Thyroid gland (tissue), 4 donors: ENCODE results near the gene BUD23. TPM values are rescaled to one million over a fixed set of nuclear protein-coding genes. Genes with fewer than 3 reads are reported as not detected.

Source experiments
- DNase-seq, 2 donors: peaks; one replicate each; pipeline ENCODE4 v3.0.0-alpha.2; 2019
- H3K27ac ChIP-seq, 3 donors: fragments of 200-600 bp; sonication (generic); 1 replicate in 2 of 3; 2 replicates in 1 of 3; pipeline ENCODE4 v1.5.1; 2016 to 2019; ENCODE audit warnings: mild to moderate bottlenecking in 1 of 3, moderate library complexity in 1 of 3
- H3K27me3 ChIP-seq: fragments of 200-600 bp; sonication (generic); one replicate; pipeline ENCODE4 v1.5.1; 2019
- H3K36me3 ChIP-seq, 2 donors: fragments of 200-600 bp; sonication (generic); one replicate each; pipeline ENCODE4 v1.5.1; 2016 to 2019
- H3K4me1 ChIP-seq, 2 donors: fragments of 200-600 bp; sonication (generic); one replicate each; pipeline ENCODE4 v1.5.1; 2017 to 2019
- H3K4me3 ChIP-seq, 3 donors: fragments of 200-600 bp; sonication (generic); replicated peaks in 1 of 3; 1 replicate in 2 of 3; 2 replicates in 1 of 3; pipeline ENCODE4 v1.5.1; 2016; ENCODE audit warnings: mild to moderate bottlenecking in 1 of 3
- H3K9me3 ChIP-seq: fragments of 200-600 bp; sonication (generic); one replicate; pipeline ENCODE4 v1.5.1; 2017
- CTCF ChIP-seq, 6 experiments: fragments of 200-600 bp in 3 of 6; fragments of 450-650 bp in 3 of 6; sonication (generic) in 3 of 6; IDR thresholded peaks; one replicate each; pipeline ENCODE4 v1.5.1; 2016 to 2019; ENCODE audit warnings: antibody characterized with exemption in 6 of 6, mild to moderate bottlenecking in 2 of 6, inconsistent platforms in 1 of 6, moderate library complexity in 1 of 6
- POLR2A ChIP-seq, 2 donors: fragments of 450-650 bp; IDR thresholded peaks; one replicate each; pipeline ENCODE4 v1.6.1; 2017; ENCODE audit warnings: antibody characterized with exemption in 2 of 2, mild to moderate bottlenecking in 2 of 2, moderate library complexity in 1 of 2
- WGBS, 2 donors: methylation state at CpG; one replicate each; pipeline ENCODE4 v1.1.5; 2017; 5-methylcytosine and 5-hydroxymethylcytosine counted together
- intact Hi-C: fragments of 100-400 bp; cut with DNase I; formaldehyde crosslinking; loops from one replicate; pipeline ENCODE4 v1.15.1; 2023
- total RNA-seq, 4 donors: library from RNA; depleted of rRNA; stranded (reverse); fragments of >200 nt; gene quantifications; one replicate each; pipeline ENCODE4 v1.2.3, GENCODE V29; 2016

Gene BUD23
- total RNA-seq, 4 donors from 2014 or later: 58.3 to 78.0 (median 64.9) TPM

- Histone ChIP-seq H3K4me3 (no peak overlapping the region), H3K36me3 (peaks cover 0 to 11% of the 10 kb centered on the region in 2 donors), H3K27ac (no peak overlapping the region), H3K9me3 (no peaks in the 10 kb centered on the region), H3K27me3 (no peaks in the 10 kb centered on the region), H3K4me1 (peaks cover 28 to 29% of the 10 kb centered on the region in 2 donors)
- TF ChIP-seq CTCF (IDR thresholded peaks at IDR 0.05): no peak
- 97 to 98% methylated on average over 18 of the region's 18 CpGs for WGBS, 2 donors
- no peak for DNase-seq
- intact Hi-C loops: no loop called here
These were observed 1.9 kb downstream of the BUD23 start for GRCh38 chr7:73685311-73685710.

DNA sequence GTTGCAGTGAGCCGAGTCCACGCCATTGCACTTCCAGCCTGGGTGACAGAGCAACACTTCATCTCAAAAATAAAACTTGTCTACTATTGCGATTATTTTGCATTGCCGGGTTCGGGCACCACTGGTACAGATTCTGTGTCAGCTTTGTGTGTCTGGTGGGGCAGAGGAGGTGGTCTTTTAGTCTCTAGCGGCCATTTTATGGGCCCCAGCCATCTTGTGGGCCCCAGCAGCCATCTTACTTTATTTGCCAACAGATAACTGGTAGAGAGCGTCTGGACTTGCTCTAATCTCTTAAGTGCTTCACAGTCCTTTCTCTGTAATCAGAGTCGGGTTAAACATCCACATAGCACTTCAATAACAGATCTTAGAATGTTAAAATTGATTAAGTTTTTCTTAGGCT, 4.9 kb downstream of the BUD23 start:
- Histone ChIP-seq H3K4me1 (peaks cover 6% of the 10 kb centered on the region in 2 donors), H3K27ac (no peak overlapping the region), H3K27me3 (no peaks in the 10 kb centered on the region), H3K9me3 (no peaks in the 10 kb centered on the region), H3K36me3 (peaks cover 9 to 21% of the 10 kb centered on the region in 2 donors), H3K4me3 (no peak overlapping the region)
- TF ChIP-seq POLR2A (IDR thresholded peaks at IDR 0.05) (no peak), CTCF (IDR thresholded peaks at IDR 0.05) (no peak)
- 96 to 97% methylated on average over 8 of the region's 8 CpGs for WGBS, 2 donors
- DNase-seq: no peak
- intact Hi-C loops: no loop called here

GRCh38 chr7:73690646-73691045, 7.2 kb downstream of the BUD23 start:
- Histone ChIP-seq H3K27ac (no peak overlapping the region), H3K9me3 (no peaks in the 10 kb centered on the region), H3K27me3 (no peaks in the 10 kb centered on the region), H3K4me3 (no peak overlapping the region), H3K4me1 (no peaks in the 10 kb centered on the region), H3K36me3 (peaks cover 25 to 36% of the 10 kb centered on the region in 2 donors)
- intact Hi-C loops: no loop called here
- TF ChIP-seq CTCF (IDR thresholded peaks at IDR 0.05): no peak
- TF ChIP-seq POLR2A (IDR thresholded peaks at IDR 0.05): no peak
- 67 to 74% methylated on average over 7 of the region's 7 CpGs for WGBS, 2 donors
- peak in 1 of 2 donors; percentile 40 for DNase-seq

DNA sequence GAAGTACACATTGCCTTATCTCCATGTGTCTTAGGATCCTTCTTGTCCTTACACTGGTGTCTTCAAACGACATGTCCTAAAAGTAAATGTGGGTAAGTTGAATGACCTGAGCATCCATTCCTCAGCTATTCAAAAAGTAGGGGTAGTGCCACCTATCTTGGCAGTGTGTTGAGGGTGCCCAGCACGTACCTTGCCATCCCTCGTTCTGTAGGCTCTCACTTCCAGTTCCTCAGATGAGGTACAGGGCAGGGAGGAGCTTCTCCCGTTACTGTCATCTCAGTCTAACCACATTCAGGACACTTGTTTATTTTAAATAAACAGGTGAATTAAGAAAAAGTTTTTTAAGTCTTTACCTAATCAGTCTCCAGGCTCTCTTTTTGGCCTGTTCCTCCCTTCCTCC, 13.0 kb downstream of the BUD23 start:
- H3K27me3 ChIP-seq: no peaks in the 10 kb centered on the region
- H3K27ac ChIP-seq: no peak overlapping the region
- peaks cover 36 to 50% of the 10 kb centered on the region in 2 donors for H3K36me3 ChIP-seq
- TF ChIP-seq CTCF (IDR thresholded peaks at IDR 0.05): no peak
- no peak for TF ChIP-seq POLR2A (IDR thresholded peaks at IDR 0.05)
- no peaks in the 10 kb centered on the region for H3K4me1 ChIP-seq
- 91 to 98% methylated on average over 4 of the region's 4 CpGs for WGBS, 2 donors
- no peaks in the 10 kb centered on the region for H3K9me3 ChIP-seq
- intact Hi-C loops: no loop called here
- no peak overlapping the region for H3K4me3 ChIP-seq
- DNase-seq: no peak

DNA sequence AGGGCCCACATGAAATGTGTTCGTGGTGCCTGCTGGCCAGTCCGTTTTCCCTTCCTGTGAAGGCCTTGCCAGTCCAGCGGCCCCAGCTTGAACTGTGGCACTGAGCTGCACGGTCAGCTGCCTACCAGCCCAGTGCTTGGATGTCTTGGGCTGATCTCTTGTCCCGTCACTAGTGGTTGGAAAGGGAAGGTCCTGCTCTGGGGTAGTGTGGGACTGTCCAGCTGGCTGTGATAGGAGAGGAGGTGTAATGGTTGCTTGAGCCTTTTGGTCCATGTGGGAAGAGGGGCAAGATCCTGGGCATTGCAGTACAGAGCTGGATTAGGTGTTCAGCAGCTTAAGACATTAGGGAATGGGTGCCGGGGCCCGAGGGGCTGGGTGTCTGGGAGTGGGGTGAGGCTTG, 15.0 kb downstream of the BUD23 start:
- WGBS, 2 donors: 87 to 95% methylated on average over 6 to 7 of the region's 7 CpGs
- Histone ChIP-seq H3K36me3 (peaks cover 26 to 39% of the 10 kb centered on the region in 2 donors), H3K27ac (no peak overlapping the region), H3K4me1 (no peaks in the 10 kb centered on the region), H3K4me3 (no peak overlapping the region), H3K27me3 (no peaks in the 10 kb centered on the region), H3K9me3 (no peaks in the 10 kb centered on the region)
- TF ChIP-seq CTCF (IDR thresholded peaks at IDR 0.05): no peak
- TF ChIP-seq POLR2A (IDR thresholded peaks at IDR 0.05): no peak
- intact Hi-C loops: no loop called here
- DNase-seq: no peak
